IPS-NIHi7 (cell line): ENCODE results near the gene PROM1.

Source experiments
- DNase-seq: peaks from one replicate; pipeline ENCODE4 v3.0.0; 2012; ENCODE audit warnings: mixed read lengths; ENCODE audit errors: extremely low spot score

Gene PROM1

GRCh38 chr4:15944895-15945294, 138.9 kb downstream of the PROM1 start:
- DNase-seq, result no peak

GRCh38 chr4:15942283-15942682, 141.5 kb downstream of the PROM1 start:
- DNase-seq, result no peak

DNA sequence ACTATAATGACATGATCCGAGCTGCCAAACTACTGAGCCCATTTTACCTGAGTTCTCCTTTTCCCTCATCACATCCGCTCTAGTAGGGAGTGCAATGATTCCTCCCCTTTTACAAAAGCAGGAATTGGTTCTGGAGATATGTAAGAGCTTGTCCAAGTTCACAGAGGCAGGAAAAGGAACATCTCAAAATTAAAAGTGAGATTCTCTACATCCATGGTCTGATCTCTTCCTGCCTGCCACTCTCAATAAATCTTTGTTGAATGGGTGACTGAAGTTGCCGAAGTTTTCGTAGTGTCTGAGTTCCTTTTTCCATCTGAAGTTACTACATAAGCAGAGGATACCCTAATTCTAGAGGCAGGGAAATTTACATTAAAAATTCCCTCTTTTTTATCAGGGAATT, 145.2 kb downstream of the PROM1 start, which contains the start of gene FGFBP1:
Gene FGFBP1, minus strand, starts transcription at position 101 of the 400 bp plus-strand sequence. CDS start 2,108 bp downstream, outside the sequence.
- DNase-seq, result no peak

DNA sequence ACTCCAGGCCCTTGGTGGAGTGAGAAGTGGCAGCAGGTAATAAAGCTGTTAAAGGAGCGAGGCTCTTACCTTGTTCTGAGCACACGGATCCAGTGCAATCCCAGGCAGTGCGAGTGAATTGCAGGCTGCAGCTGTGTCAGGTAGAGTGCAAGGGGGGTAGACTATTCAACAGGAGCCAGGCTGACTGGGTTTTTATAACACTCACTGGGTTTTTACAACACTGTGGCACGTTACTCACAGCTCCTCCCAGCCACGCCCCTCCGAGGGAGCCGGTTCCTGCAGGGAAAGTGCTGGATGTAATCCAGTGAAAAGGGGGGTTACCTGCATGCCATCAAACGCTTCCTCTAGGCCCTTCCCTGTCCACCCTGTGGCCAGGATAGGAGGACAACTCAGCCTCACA, 145.6 kb downstream of the PROM1 start:
- peak; percentile 44 for DNase-seq

DNA sequence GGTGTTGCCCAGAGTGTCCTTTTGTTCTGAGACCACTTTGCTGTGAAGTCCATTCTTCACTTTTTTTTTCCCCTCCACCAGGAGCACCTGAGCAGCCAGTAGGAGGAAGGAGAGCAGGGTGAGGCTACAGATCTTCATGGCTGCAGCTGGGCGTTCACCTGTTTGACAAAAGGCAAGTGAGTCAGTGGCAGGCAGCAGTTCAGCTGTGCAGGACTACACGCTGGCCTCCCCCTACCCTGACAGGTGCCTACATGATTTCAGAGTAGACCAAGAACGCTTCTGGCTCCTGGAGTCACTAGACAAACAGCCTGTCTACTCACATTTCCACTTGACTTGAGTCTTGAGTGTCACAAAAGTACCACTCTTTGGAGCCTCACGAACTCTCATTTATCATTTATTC, 147.3 kb downstream of the PROM1 start:
- DNase-seq, result no peak

GRCh38 chr4:15935504-15936402, 148.1 kb downstream of the PROM1 start:
- no peak for DNase-seq

- DNase-seq, result no peak
Measured at GRCh38 chr4:15934259-15934658, 149.6 kb downstream of the PROM1 start.

DNA sequence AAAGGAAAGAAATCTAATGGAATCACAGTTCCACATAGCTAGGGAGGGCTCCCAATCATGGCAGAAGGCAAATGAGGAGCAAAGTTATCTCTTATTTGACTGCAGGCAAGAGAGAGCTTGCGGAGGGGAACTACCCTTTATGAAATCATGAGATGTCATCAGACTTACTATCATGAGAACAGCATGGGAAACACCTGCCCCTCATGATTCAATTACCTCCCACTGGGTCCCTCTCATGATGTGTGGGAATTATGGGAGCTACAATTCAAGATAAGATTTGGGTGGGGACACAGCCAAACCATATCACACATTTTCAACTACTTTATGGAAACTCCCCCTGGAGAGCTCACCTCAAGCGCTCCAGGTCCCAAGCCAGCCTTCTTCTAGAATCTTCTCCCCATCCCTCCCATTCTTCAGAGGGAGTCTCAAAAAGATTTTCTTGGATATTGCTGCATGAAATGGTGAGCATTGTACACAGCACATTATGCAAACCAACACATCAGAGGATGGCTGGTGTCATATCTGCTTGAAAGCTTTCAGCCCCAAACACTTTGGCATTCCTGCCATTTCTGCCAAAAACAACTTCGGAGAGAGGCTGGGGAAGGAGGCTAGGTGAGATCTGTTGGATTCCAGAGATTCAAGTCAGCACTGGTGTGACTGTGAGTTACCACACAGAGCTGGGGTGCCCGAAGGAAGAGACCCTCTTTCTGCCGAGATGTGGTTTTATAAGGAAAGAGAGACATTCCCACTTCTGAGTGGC, 152.2 kb downstream of the PROM1 start:
- no peak for DNase-seq

GRCh38 chr4:15930314-15930713, 153.5 kb downstream of the PROM1 start:
- DNase-seq, result no peak

DNA sequence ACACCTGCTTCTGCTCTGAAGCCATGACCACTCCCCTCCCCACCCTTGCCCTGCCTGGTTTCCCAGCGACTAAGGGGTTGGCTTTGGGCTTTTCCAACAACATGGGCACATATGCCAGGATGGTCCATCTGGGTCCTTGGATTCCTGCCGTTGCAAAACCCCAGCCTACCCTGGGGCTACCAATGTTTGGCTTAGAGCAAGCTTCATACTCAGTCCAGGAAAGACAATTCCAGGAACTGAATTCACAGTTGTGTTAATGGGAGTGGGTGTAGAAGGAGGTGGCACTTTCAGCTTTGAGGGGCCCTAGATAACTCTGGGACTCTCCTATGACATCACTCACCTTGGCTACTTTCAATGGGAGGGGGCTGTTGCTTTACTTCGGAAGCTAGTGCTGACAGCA, 154.3 kb downstream of the PROM1 start:
- DNase-seq, result no peak

- no peak for DNase-seq
Measured at GRCh38 chr4:15928883-15929282, 154.9 kb downstream of the PROM1 start.

- no peak for DNase-seq
Measured at GRCh38 chr4:15926486-15926885, 157.3 kb downstream of the PROM1 start.

- no peak for DNase-seq
Measured at GRCh38 chr4:15925830-15926229, 158.0 kb downstream of the PROM1 start.

DNA sequence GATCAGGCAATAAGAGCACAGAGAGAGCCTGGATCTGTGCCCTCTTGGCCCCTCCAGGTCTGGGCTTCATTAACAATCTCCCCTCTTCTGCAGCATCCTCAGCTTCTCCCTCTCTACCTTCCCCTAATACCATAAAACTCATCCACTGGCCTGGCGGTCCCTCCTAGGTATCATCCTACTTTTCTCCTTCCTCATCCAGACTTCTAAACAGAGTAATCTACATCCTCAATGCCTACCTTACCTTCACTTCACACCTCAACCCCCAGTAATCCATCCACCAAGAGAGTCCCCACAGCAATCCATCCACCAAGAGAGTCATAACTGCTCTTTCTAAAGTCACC, 162.3 kb downstream of the PROM1 start:
- no peak for DNase-seq

GRCh38 chr4:15920723-15921591, 162.9 kb downstream of the PROM1 start:
- no peak for DNase-seq

DNA sequence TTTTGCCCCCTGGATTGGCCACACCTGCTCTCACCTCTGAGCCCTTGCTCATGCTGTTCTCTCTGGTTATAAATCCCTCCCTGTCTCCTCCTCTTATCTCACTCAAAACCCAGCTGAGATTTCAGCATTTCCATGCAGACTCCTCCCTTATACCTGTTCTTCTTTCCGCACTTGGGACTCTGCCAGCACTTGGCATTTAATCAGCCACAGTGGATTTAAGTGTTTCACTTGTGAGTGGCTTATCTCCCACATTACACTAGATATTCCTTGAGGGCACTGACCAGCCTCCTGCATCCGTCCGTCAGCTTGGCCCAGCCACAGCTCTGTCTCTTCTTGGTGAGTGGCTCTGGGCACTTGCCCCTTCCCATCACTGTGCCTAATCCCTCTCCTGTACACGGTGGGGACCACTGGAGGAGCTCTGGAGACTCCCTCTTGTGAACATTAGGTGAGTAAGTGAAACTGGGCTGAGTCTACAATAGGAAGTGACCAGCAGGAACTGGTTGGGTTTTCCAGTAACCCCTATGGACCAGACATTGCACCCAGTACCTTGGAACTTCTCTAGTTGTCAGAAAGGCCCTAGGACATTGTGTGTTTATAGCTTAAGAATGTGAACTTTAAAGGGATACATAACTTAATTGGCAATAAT, 165.2 kb downstream of the PROM1 start:
- no peak for DNase-seq
